Measurements from ENCODE around the gene HECW1. TPM values are rescaled to one million over a fixed set of nuclear protein-coding genes. Genes with fewer than 3 reads are reported as not detected.

Gene HECW1
- total and polyA plus RNA-seq, 12 donors = 0.07 to 0.23 TPM; not detected in 10

DNA sequence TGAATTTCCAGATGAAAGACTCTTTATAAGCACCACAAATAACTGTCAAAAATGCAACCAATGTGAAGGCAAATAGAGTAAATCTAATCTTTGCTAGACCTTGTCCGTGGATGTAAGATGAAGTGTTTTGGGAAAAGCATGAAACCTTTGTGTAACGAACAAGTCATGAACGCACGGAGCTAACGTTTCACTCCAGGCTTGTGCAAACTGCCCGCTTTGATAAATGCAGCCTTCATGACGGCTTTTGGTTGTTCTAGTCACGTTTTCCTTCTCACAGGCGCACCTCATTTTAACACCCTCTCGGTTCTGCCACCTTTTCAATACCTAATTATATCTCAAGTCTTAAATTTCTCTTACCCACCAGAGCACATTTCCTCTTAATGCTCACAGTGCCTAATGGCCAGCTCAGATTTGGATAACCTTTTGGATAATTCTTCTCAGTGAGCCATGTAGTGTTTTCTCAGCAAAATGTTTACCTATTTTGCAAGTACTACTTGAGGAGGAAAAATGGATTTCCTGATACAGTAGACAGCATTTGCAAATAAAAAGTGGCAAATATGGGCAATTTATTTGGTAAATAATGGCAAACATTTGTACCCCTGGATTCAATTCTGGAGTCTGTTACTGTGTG is 63.2 kb downstream of the HECW1 start:
- Histone ChIP-seq H3K36me3 (no peaks in the 10 kb centered on the region), H3K9me3 (no peaks in the 10 kb centered on the region), H3K27me3 (peaks cover 0 to 9% (median 2%) of the 10 kb centered on the region in 7 donors), H3K4me3 (no peak overlapping the region), H3K4me1 (no peaks in the 10 kb centered on the region), H3K27ac (no peak overlapping the region)
- intact Hi-C loops (cut with DNase I) = no loop called here
- WGBS, 2 donors = 75 to 77% methylated on average over 10 of the region's 10 CpGs
- TF ChIP-seq, protein P1, sequence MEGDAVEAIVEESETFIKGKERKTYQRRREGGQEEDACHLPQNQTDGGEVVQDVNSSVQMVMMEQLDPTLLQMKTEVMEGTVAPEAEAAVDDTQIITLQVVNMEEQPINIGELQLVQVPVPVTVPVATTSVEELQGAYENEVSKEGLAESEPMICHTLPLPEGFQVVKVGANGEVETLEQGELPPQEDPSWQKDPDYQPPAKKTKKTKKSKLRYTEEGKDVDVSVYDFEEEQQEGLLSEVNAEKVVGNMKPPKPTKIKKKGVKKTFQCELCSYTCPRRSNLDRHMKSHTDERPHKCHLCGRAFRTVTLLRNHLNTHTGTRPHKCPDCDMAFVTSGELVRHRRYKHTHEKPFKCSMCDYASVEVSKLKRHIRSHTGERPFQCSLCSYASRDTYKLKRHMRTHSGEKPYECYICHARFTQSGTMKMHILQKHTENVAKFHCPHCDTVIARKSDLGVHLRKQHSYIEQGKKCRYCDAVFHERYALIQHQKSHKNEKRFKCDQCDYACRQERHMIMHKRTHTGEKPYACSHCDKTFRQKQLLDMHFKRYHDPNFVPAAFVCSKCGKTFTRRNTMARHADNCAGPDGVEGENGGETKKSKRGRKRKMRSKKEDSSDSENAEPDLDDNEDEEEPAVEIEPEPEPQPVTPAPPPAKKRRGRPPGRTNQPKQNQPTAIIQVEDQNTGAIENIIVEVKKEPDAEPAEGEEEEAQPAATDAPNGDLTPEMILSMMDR (IDR thresholded peaks at IDR 0.05) = no peak
- no peak for ATAC-seq
- DNase-seq = no peak

DNA sequence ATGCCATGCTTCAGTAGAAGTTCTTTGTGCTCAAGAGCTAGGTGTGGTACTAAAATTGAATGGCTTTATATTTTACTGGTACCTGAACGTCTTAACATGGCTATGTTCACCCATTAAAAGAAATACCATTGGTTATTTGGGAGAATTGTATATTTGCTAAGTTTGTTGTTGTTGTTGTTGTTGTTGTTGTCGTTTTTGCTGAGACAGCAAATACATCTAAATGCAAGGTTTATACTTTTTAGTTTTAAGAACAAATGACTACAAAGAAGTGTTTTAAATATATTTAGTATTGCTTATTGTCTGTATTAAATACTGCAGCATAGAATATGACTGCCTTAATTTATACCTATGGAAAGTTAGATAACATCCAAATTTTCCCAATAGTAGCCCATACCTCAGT is 66.9 kb downstream of the HECW1 start:
- ATAC-seq (no peak), DNase-seq (no peak)
- Histone ChIP-seq H3K4me3 (no peak overlapping the region), H3K4me1 (no peaks in the 10 kb centered on the region), H3K27ac (no peak overlapping the region), H3K27me3 (no peaks in the 10 kb centered on the region), H3K9me3 (peaks cover 0 to 7% (median 0%) of the 10 kb centered on the region in 11 donors), H3K36me3 (no peaks in the 10 kb centered on the region)
- 64 to 68% methylated on average over 2 of the region's 2 CpGs for WGBS, 2 donors
- intact Hi-C loops (cut with DNase I) = no loop called here
- TF ChIP-seq, protein P1 (IDR thresholded peaks at IDR 0.05) = no peak

DNA sequence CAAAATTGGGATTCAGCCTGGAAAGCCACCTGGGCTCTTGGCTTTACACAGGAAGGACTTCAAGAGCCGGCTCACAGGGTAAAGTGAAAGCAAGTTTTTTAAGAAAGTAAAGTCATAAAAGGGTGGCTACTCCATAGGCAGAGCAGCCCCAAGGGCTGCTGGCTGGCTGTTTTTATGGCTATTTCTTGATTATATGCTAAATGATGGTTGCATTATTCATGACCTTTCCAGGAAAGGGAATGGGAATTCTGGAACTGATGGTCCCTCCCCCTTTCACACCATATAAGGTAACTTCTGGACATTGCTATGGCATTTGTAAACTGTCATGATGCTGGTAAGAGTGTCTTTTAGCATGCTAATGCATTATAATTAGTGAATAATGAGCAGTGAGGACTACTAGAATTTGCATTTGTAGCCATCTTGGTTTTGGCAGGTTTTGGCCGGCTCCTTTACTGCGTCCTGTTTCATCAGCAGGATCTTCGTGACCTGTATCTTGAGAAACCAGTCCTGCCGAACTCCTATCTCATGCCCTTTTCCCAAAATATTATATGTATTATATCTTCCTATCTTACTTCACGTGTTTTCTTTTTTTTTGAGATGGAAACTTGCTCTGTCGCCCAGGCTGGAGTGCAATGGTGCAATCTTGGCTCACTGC is 80.5 kb downstream of the HECW1 start:
- intact Hi-C loops (cut with DNase I) = no loop called here
- no peak for ATAC-seq
- Histone ChIP-seq H3K9me3 (no peaks in the 10 kb centered on the region), H3K4me3 (no peak overlapping the region), H3K27ac (no peak overlapping the region), H3K4me1 (no peaks in the 10 kb centered on the region), H3K36me3 (no peaks in the 10 kb centered on the region), H3K27me3 (peaks cover 0 to 19% (median 3%) of the 10 kb centered on the region in 7 donors)
- TF ChIP-seq, protein P1 (IDR thresholded peaks at IDR 0.05) = no peak
- WGBS, 2 donors = 87 to 91% methylated on average over 7 of the region's 7 CpGs
- no peak for DNase-seq

DNA sequence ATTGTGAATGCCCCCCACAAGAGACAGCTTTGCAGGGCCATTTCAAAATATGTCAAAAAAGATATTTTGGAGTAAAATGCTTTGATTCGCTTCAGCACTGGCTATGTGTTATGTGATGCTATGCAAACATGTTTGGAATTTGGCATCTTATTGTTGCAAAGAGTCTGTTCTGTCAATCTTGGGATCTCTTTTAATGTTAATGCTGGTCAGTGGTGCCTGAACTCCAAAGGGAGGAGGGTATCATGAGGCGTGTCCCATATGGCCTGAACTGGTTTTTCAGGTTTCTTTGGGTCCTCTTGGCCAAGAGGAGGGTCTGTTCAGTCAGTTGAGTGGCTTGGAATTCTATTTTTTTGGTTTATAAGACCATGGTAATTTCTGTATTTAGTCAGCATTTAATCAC is 81.4 kb downstream of the HECW1 start:
- intact Hi-C loops (cut with DNase I) = no loop called here
- Histone ChIP-seq H3K4me1 (no peaks in the 10 kb centered on the region), H3K27me3 (peaks cover 0 to 26% (median 7%) of the 10 kb centered on the region in 7 donors), H3K4me3 (no peak overlapping the region), H3K27ac (no peak overlapping the region), H3K36me3 (no peaks in the 10 kb centered on the region), H3K9me3 (no peaks in the 10 kb centered on the region)
- 53 to 56% methylated on average over 2 of the region's 2 CpGs for WGBS, 2 donors
- DNase-seq (no peak), ATAC-seq (no peak)
- TF ChIP-seq, protein P1 (IDR thresholded peaks at IDR 0.05) = no peak
